Measurements from ENCODE around the gene C4BPB.
A peak's percentile ranks its signal among the peaks of the same experiment; 100 is the strongest.

C4BPB gene

GRCh38 chr1:207054491-207054890 lies 34.2 kb upstream of the C4BPB start:
- Mint-ChIP-seq H3K36me3 (ENCODE audit: low read depth) (peaks cover 20% of the 10 kb centered on the region), H3K4me1 (ENCODE audit: low read depth) (peaks cover 34% of the 10 kb centered on the region), H3K27me3 (no peaks in the 10 kb centered on the region), H3K4me3 (no peak overlapping the region), H3K27ac (no peak overlapping the region), H3K9me3 (no peaks in the 10 kb centered on the region)
- DNase-seq = no peak

DNA sequence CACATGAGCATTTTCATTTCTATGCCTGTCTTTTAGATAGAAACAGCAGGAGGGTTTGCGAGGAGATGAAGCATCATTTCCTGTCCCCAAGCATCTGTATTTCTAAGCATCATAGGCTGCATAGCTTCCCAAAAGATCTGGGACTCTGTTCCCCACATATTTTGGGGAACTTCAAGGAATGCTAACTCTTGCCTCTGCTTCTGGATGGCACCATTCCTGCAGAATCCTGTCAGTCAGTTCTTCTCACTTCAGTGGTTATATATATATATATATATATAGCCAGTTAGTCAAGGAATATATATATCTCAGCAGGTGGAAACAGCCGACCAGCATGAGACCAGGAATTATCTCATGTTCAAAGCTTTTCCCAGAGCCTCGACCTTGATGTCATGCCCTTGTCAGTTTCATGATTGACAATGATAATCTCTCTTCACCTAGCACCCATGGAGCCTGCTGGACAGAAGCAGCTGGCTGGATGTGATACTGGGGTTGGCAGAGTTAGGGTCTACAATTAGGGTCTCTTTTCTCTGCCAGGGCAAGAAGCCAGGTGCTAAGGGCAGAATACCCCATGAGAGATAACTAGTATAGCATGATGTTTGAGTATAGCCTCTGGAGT lies 33.2 kb upstream of the C4BPB start:
- H3K4me1 Mint-ChIP-seq (ENCODE audit: low read depth) = peaks cover 29% of the 10 kb centered on the region

DNA sequence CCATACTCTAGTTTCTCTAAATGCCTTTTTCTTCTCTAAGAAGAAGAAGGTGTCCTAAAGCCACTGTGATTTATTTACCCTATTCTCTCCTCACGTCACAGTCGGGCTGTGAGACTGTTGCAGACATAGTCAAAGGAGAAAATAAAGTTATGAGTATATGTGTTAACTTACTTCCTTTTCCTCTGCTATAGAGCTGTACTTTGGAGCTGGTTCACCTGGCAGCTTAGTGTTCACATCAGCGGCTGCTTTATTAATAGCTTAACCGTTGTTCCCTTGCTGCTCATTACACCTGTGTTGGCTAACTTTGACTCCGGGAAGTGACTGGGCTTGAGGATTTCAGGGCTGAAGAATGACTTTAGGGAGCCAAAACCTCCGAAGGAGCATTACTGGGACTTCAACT lies 32.0 kb upstream of the C4BPB start:
- Mint-ChIP-seq H3K9me3 (no peaks in the 10 kb centered on the region), H3K4me3 (no peak overlapping the region), H3K4me1 (ENCODE audit: low read depth) (peaks cover 21% of the 10 kb centered on the region), H3K27me3 (no peaks in the 10 kb centered on the region), H3K36me3 (ENCODE audit: low read depth) (peaks cover 7% of the 10 kb centered on the region), H3K27ac (no peak overlapping the region)
- no peak for DNase-seq

More for the DNA sequence above, 33.2 kb upstream of the C4BPB start:
- Mint-ChIP-seq H3K27me3 (no peaks in the 10 kb centered on the region), H3K4me3 (no peak overlapping the region), H3K27ac (no peak overlapping the region), H3K36me3 (ENCODE audit: low read depth) (peaks cover 10% of the 10 kb centered on the region), H3K9me3 (no peaks in the 10 kb centered on the region)
- DNase-seq = no peak

DNA sequence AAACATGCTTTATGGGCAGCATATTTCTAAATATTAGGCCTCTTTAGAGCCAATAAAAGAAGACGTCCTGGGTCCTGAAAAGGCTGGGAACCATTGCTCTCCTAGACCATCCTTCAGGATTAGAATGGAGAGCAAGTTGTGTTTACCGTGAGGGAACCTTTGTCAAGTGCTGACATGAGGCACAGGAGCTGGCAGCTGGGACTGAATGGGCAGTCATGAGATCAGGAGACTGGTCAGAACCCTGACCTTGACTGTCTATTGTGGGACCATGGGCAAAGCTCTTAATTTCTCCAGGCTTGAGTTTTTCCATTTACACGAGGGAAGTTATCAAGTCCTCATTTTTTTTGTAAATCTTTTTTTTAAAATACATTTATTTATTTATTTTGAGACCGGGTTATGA lies 30.4 kb upstream of the C4BPB start:
- H3K4me3 Mint-ChIP-seq = no peak overlapping the region
- H3K27ac Mint-ChIP-seq = no peak overlapping the region
- peaks cover 11% of the 10 kb centered on the region for H3K36me3 Mint-ChIP-seq (ENCODE audit: low read depth)
- H3K4me1 Mint-ChIP-seq (ENCODE audit: low read depth) = peaks cover 5% of the 10 kb centered on the region
- no peaks in the 10 kb centered on the region for H3K27me3 Mint-ChIP-seq
- DNase-seq = no peak
- H3K9me3 Mint-ChIP-seq = no peaks in the 10 kb centered on the region

DNA sequence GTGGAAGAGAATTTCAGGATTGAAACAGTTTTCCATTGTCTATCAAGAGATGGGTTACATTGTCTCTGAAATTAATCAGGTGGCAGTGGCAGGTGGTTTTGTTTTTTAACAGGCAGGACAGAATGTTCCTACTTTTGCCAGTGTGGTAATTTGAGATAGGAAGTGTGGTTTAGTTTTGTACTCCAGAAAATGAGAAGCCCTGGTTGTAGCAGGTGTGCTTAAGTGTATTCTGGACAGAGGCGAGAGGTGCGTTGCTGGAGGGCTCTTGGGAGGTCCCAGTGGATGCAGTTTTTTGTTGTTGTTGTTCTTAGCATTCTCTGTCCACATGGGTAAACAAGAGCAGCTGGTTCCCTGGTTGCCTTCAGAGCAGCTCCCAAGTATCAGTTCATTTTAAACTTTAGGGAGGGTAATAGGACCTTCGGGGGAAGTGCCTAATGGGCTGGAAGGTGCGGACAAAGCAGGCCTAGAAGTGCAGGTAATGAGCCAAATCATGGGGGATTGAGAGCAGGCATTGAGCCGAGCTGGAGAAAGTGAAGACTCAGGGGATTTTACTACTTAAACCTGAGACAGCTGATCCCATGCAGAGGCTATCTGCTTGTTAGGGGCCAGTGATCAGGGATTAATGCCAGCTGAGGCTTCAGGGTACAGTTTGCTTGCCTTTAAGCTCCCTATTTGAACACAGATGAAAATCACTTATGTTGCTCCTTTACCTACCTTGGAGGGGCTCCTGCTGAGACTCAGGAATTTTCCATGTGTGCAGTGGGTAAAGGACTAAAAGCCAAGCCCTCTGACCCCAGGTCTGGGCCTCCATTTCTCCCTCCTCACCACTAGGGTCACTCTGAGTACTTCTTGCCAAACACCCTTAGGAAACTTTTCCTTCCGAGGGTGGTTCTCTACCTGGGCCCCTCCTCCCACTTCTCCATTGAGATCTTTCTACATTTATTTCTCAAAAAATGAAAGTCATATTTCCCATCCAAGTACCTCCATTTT lies 29.5 kb upstream of the C4BPB start:
- no peak overlapping the region for H3K27ac Mint-ChIP-seq
- no peak for DNase-seq

GRCh38 chr1:207059881-207060280 lies 28.8 kb upstream of the C4BPB start:
- Mint-ChIP-seq H3K4me3 (no peak overlapping the region), H3K9me3 (no peaks in the 10 kb centered on the region), H3K36me3 (ENCODE audit: low read depth) (peaks cover 16% of the 10 kb centered on the region), H3K4me1 (ENCODE audit: low read depth) (no peaks in the 10 kb centered on the region), H3K27me3 (no peaks in the 10 kb centered on the region), H3K27ac (no peak overlapping the region)
- no peak for DNase-seq

More for the DNA sequence above, 29.5 kb upstream of the C4BPB start:
- Mint-ChIP-seq H3K27me3 (no peaks in the 10 kb centered on the region), H3K36me3 (ENCODE audit: low read depth) (peaks cover 16% of the 10 kb centered on the region), H3K4me3 (no peak overlapping the region), H3K4me1 (ENCODE audit: low read depth) (no peaks in the 10 kb centered on the region), H3K9me3 (no peaks in the 10 kb centered on the region)

GRCh38 chr1:207060596-207060995 lies 28.1 kb upstream of the C4BPB start:
- Mint-ChIP-seq H3K27me3 (no peaks in the 10 kb centered on the region), H3K4me1 (ENCODE audit: low read depth) (no peaks in the 10 kb centered on the region), H3K9me3 (no peaks in the 10 kb centered on the region), H3K27ac (no peak overlapping the region), H3K36me3 (ENCODE audit: low read depth) (peaks cover 19% of the 10 kb centered on the region), H3K4me3 (no peak overlapping the region)
- no peak for DNase-seq

- H3K4me3 Mint-ChIP-seq = no peak overlapping the region
- no peaks in the 10 kb centered on the region for H3K9me3 Mint-ChIP-seq
- H3K27me3 Mint-ChIP-seq = no peaks in the 10 kb centered on the region
- H3K27ac Mint-ChIP-seq = no peak overlapping the region
- DNase-seq = no peak
- no peaks in the 10 kb centered on the region for H3K4me1 Mint-ChIP-seq (ENCODE audit: low read depth)
- peaks cover 19% of the 10 kb centered on the region for H3K36me3 Mint-ChIP-seq (ENCODE audit: low read depth)
Observed at GRCh38 chr1:207062058-207062457, 26.6 kb upstream of the C4BPB start.

DNA sequence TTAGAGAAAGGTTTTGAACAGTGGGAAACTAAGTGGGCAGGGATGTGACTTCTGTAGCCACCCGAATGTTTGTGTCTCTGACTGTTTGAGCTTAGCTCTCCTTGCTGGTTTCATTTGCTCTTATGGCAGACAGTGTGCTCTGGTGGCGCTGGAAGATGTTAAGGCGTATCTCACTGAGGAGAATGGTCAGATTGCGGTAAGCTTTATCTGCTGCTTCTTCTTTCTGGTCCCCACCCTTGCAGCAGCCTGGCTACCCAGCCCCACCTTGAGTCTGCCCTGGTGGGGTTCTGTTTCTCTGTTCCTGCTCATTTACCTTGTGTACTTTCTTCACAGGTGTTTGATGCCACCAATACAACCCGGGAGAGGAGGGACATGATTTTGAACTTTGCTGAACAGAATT lies 25.6 kb upstream of the C4BPB start:
- H3K27ac Mint-ChIP-seq = no peak overlapping the region
- no peaks in the 10 kb centered on the region for H3K9me3 Mint-ChIP-seq
- H3K4me1 Mint-ChIP-seq (ENCODE audit: low read depth) = no peaks in the 10 kb centered on the region
- no peak overlapping the region for H3K4me3 Mint-ChIP-seq
- DNase-seq = no peak
- H3K27me3 Mint-ChIP-seq = no peaks in the 10 kb centered on the region
- H3K36me3 Mint-ChIP-seq (ENCODE audit: low read depth) = peaks cover 22% of the 10 kb centered on the region

GRCh38 chr1:207064561-207064960 lies 24.1 kb upstream of the C4BPB start:
- no peak overlapping the region for H3K27ac Mint-ChIP-seq
- no peaks in the 10 kb centered on the region for H3K9me3 Mint-ChIP-seq
- no peak for DNase-seq
- peaks cover 7% of the 10 kb centered on the region for H3K4me1 Mint-ChIP-seq (ENCODE audit: low read depth)
- H3K27me3 Mint-ChIP-seq = no peaks in the 10 kb centered on the region
- peaks cover 29% of the 10 kb centered on the region for H3K36me3 Mint-ChIP-seq (ENCODE audit: low read depth)
- H3K4me3 Mint-ChIP-seq = no peak overlapping the region

DNA sequence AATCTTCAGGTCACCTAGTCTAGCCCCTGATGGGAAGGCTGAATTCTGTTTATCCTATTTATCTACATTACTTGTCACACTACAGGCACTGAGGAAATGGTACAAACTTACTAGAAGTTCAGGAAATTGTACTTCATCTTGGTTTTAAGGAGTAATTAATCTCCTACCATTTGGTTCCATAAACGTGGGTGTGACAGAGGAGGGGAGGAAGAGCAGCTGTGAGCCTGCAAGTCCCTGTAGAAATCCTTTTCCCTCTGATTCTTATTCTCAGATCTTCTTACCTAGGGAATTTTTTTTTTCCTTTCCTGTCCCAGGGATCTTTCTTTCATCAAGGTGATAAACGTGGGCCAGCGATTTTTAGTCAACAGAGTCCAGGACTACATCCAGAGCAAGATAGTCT lies 21.5 kb upstream of the C4BPB start:
- Mint-ChIP-seq H3K36me3 (ENCODE audit: low read depth) (peaks cover 27% of the 10 kb centered on the region), H3K9me3 (no peaks in the 10 kb centered on the region), H3K4me3 (no peak overlapping the region), H3K27me3 (no peaks in the 10 kb centered on the region), H3K4me1 (ENCODE audit: low read depth) (peaks cover 31% of the 10 kb centered on the region), H3K27ac (no peak overlapping the region)
- DNase-seq = no peak

- Mint-ChIP-seq H3K27ac (no peak overlapping the region), H3K27me3 (no peaks in the 10 kb centered on the region), H3K4me1 (ENCODE audit: low read depth) (peaks cover 31% of the 10 kb centered on the region), H3K9me3 (no peaks in the 10 kb centered on the region), H3K4me3 (no peak overlapping the region), H3K36me3 (ENCODE audit: low read depth) (peaks cover 23% of the 10 kb centered on the region)
- DNase-seq = no peak
Observed at GRCh38 chr1:207067665-207068064, 21.0 kb upstream of the C4BPB start.

DNA sequence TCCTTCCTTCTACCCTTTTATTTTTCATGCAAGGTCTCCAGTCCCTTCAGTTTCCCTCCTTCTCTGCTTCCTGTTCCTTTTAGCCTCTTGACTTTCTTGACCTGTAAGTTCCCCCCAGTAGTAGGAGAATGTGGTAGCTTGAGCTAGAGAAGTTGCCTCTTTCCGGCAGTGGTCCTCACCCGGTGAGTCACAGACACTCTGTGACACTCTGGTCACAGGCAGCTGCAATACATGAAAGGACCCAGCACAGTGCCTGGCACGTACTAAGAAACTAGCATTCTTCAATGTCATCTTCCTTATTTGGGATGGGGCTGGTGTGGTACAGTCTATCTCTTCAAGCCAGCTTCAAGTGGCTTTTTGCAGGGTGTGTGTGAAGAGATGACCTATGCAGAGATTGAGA lies 19.6 kb upstream of the C4BPB start:
- peaks cover 31% of the 10 kb centered on the region for H3K4me1 Mint-ChIP-seq (ENCODE audit: low read depth)
- H3K4me3 Mint-ChIP-seq = no peak overlapping the region
- H3K36me3 Mint-ChIP-seq (ENCODE audit: low read depth) = peaks cover 13% of the 10 kb centered on the region
- H3K27me3 Mint-ChIP-seq = no peaks in the 10 kb centered on the region
- H3K27ac Mint-ChIP-seq = peak overlapping the region; percentile 57
- DNase-seq = no peak
- no peaks in the 10 kb centered on the region for H3K9me3 Mint-ChIP-seq

- no peak for DNase-seq
- H3K9me3 Mint-ChIP-seq = no peaks in the 10 kb centered on the region
- no peak overlapping the region for H3K27ac Mint-ChIP-seq
- peaks cover 13% of the 10 kb centered on the region for H3K36me3 Mint-ChIP-seq (ENCODE audit: low read depth)
- H3K4me3 Mint-ChIP-seq = no peak overlapping the region
- H3K4me1 Mint-ChIP-seq (ENCODE audit: low read depth) = peaks cover 31% of the 10 kb centered on the region
- H3K27me3 Mint-ChIP-seq = no peaks in the 10 kb centered on the region
Observed at GRCh38 chr1:207069858-207070506, 18.7 kb upstream of the C4BPB start.

GRCh38 chr1:207070811-207071210 lies 17.8 kb upstream of the C4BPB start:
- H3K36me3 Mint-ChIP-seq (ENCODE audit: low read depth) = peaks cover 10% of the 10 kb centered on the region
- no peaks in the 10 kb centered on the region for H3K9me3 Mint-ChIP-seq
- no peak for DNase-seq
- H3K27me3 Mint-ChIP-seq = no peaks in the 10 kb centered on the region
- peak overlapping the region; percentile 22 for H3K27ac Mint-ChIP-seq
- peaks cover 31% of the 10 kb centered on the region for H3K4me1 Mint-ChIP-seq (ENCODE audit: low read depth)
- no peak overlapping the region for H3K4me3 Mint-ChIP-seq
